PFSK-1 (cell line): ENCODE data around the gene TUBGCP3.

ENCODE experiments used
- FOXP2 ChIP-seq: optimal IDR thresholded peaks from 2 replicates; pipeline ENCODE3; 2011; ENCODE audit warnings: borderline replicate concordance, control low read depth, inconsistent platforms; ENCODE audit not compliant: insufficient read depth; ENCODE audit errors: extremely low read length, extremely low read depth
- POLR2AphosphoS5 ChIP-seq: IDR thresholded peaks from 2 replicates; pipeline ENCODE4 v1.6.1; 2012; ENCODE audit warnings: low read depth, mild to moderate bottlenecking, control low read depth, low read length, moderate library complexity
- SIN3A ChIP-seq: IDR thresholded peaks from 2 replicates; pipeline ENCODE4 v1.6.1; 2012; ENCODE audit warnings: mild to moderate bottlenecking, low read length, moderate library complexity, borderline replicate concordance; ENCODE audit not compliant: insufficient read depth
- TAF1 ChIP-seq: IDR thresholded peaks from 2 replicates; pipeline ENCODE4 v1.6.1; 2012; ENCODE audit warnings: low read length, control low read depth, borderline replicate concordance; ENCODE audit not compliant: insufficient read depth
- TF ChIP-seq, protein P1 (sequence below), 2 experiments: IDR thresholded peaks; 2 replicates each; pipeline versions ENCODE4 v1.6.1 to v1.8.0; 2011 to 2012; ENCODE audit warnings: low read depth in 2 of 2, low read length in 2 of 2, control low read depth in 1 of 2, inconsistent platforms in 1 of 2, mild to moderate bottlenecking in 1 of 2, moderate library complexity in 1 of 2; ENCODE audit not compliant: insufficient read depth in 1 of 2

TUBGCP3 gene

DNA sequence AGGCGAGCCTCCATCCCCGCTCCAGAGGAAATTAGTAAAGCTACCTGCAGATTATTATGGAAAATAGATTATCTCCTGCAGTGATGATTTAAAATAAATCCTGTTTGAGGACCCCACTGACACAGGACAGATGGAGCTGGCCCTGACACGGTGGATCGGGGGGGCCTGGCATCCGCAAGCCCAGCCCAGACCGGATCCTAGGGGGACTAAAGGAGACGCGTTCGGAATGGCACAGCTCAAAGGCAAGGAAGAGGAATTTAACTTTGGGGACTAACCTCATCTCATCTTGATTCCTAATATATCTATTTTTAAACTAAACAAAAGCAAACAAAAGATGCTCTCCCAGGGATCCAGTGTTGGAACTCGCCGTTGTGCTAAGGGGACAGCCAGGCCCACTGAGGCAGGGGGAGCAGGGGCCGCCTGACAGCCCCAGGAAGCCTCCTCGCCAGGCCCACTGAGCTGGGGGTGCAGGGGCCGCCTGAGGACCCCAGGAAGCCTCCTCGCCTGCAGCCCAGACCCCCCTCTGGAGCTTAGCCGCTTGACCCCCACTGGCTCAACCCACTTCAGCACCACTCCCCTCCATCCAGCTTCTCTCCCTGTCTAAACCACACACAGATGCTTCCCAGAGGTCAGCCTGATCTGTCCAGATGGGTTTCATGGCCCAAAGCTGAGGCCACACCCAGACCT is 133.2 kb downstream of the TUBGCP3 start:
- TF ChIP-seq POLR2AphosphoS5 (no peak), TAF1 (no peak), FOXP2 (no peak), SIN3A (no peak)
- TF ChIP-seq, protein P1, sequence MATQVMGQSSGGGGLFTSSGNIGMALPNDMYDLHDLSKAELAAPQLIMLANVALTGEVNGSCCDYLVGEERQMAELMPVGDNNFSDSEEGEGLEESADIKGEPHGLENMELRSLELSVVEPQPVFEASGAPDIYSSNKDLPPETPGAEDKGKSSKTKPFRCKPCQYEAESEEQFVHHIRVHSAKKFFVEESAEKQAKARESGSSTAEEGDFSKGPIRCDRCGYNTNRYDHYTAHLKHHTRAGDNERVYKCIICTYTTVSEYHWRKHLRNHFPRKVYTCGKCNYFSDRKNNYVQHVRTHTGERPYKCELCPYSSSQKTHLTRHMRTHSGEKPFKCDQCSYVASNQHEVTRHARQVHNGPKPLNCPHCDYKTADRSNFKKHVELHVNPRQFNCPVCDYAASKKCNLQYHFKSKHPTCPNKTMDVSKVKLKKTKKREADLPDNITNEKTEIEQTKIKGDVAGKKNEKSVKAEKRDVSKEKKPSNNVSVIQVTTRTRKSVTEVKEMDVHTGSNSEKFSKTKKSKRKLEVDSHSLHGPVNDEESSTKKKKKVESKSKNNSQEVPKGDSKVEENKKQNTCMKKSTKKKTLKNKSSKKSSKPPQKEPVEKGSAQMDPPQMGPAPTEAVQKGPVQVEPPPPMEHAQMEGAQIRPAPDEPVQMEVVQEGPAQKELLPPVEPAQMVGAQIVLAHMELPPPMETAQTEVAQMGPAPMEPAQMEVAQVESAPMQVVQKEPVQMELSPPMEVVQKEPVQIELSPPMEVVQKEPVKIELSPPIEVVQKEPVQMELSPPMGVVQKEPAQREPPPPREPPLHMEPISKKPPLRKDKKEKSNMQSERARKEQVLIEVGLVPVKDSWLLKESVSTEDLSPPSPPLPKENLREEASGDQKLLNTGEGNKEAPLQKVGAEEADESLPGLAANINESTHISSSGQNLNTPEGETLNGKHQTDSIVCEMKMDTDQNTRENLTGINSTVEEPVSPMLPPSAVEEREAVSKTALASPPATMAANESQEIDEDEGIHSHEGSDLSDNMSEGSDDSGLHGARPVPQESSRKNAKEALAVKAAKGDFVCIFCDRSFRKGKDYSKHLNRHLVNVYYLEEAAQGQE (IDR thresholded peaks at IDR 0.05; ENCODE audit: insufficient read depth in 1 of 2, low read depth in 2 of 2, low read length in 2 of 2): no peak

- TF ChIP-seq TAF1 (no peak), FOXP2 (no peak), SIN3A (no peak), POLR2AphosphoS5 (no peak)
- TF ChIP-seq, protein P1 (IDR thresholded peaks at IDR 0.05; ENCODE audit: insufficient read depth in 1 of 2, low read depth in 2 of 2, low read length in 2 of 2): no peak
Measured at GRCh38 chr13:112453874-112454647, 133.9 kb downstream of the TUBGCP3 start.

GRCh38 chr13:112453207-112453829 is 134.6 kb downstream of the TUBGCP3 start:
- TF ChIP-seq, protein P1 (IDR thresholded peaks at IDR 0.05; ENCODE audit: insufficient read depth in 1 of 2, low read depth in 2 of 2, low read length in 2 of 2): no peak
- TF ChIP-seq FOXP2: no peak

DNA sequence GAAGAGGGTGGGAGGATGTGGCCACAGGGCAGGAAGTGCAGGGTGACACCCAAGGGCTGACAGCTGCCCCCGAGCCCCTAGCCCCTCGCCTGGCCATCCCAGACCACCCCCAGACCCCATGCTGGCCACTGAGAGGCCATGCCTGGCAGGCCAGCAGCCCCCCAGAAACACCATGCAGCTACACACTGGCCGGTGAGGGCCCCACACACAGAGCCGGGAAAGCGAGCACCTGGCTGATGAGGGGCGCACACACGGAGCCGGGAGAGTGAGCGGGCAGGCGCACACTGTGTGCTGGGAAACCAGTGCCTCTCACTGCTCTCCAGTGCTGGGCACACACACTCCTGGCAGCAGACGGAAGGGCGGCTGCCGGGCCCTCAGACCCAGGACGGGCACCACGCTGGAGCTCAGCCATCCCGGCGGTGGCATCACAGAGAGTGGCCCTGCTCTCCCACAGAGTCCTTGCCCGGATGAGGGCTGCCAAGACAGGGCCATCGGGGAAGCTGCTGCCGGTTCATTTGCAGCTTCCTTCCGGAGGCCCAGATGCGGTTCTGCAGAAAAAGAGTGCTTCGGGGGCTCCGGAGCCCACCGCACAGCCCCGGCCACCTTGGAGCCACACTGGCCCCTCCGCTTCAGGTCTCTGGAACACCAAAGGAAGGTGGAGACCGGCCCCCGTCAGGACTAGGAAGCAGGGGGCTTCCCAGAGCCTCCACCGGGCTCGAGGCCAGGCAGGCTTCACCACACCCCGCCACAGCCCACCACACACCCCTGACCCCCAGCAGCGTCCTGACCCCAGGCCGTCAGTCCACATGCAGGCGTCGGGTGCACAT is 135.4 kb downstream of the TUBGCP3 start:
- TF ChIP-seq, protein P1 (IDR thresholded peaks at IDR 0.05; ENCODE audit: insufficient read depth in 1 of 2, low read depth in 2 of 2, low read length in 2 of 2): no peak
- no peak for TF ChIP-seq SIN3A
- TF ChIP-seq POLR2AphosphoS5: no peak
